ENCODE data around the gene UTS2R.
"Not testable (repeated sequence)": the region's sequence is repeated elsewhere in the genome, so short reads cannot be mapped to it uniquely, and the experiment has no call there.

UTS2R gene

DNA sequence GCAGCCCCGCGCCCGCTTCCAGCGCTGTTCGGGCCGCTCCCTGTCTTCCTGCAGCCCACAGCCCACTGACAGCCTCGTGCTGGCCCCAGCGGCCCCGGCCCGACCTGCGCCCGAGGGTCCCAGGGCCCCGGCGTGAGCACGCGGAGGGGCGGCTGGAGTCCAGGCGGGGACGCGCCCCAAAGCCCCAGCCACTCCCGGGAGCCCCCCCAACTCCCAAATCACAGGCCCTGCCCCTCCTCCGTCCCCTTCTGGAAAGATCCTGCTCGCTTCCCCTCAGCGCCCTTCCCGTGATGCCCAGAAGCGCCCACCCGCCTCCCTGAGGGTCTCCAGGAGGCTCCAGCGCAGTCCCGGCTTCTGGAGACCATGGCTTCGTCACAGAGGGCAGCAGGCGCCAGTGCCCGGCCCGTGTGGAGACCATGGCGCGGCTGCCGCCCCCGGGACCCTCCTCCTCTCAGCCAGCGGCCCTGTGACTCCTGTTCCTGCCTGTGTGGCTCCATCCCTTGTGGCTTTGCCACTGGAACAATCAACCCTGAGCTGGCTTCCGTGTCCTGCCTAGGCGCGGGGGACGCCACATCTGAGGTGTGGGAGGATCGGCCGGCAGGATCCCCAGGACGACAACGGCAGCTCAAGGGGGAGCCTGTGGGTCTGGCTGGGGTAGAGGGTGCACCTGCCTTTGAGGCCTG is 3.9 kb downstream of the UTS2R start:
- DNase-seq (ENCODE audit: low spot score), result no peak

GRCh38 chr17:82376042-82376730 is 4.6 kb downstream of the UTS2R start:
- DNase-seq (ENCODE audit: low spot score), result no peak

DNA sequence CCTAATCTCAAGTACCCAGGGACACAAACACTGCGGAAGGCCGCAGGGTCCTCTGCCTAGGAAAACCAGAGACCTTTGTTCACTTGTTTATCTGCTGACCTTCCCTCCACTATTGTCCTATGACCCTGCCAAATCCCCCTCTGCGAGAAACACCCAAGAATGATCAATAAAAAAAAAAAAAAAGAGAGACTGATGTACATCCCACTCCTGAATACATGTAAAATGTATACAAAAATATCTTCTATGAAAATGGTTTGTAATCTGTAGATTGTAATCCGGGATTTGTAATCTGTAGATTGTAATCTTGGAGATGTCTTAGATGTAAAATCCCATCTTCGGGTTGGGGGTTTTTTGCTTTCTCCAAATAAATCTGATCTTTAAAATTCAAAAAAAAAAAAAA is 5.7 kb downstream of the UTS2R start:
- DNase-seq (ENCODE audit: low spot score), result not testable (repeated sequence)

DNA sequence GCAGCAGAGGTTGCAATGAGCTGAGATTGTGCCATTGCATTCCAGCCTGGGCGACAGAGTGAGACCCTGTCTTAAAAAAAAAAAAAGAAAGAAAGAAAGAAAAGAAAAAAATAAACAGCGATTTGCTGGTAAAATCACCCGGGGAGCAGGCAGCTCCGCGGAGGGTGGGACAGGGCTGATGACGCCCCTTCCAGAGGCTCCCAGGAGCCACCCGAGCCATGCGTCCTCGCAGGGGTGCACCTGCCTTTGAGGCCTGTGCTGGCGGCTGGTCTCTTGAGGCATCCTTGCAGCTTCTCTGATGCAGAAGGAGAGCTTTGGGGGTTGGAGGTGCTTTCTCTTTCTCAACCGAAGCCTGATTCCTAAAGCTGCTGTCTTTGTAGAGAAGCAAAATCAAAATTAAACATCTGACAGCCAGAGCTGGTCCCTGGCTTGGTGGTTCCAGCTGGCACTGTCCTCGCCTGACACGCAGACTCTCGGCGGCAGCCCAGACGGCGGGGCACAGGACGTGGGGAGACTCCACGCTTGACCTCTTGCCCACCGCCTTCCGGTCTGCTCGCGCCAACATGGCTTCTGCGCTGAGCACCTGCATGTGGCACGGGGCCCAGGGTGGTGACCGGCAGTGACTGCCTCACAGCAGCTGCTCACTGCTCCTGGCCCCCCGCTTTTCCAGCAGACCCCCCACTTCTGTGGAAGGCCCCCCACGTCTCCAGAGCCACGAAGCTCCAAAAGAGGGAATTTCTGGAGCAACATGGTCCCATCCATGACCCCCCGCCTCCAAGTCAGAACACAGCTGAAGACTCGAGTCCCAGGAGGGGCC is 6.6 kb downstream of the UTS2R start:
- no peak for DNase-seq (ENCODE audit: low spot score)

- no peak for DNase-seq (ENCODE audit: low spot score)
Observed at GRCh38 chr17:82378741-82379021, 7.1 kb downstream of the UTS2R start.

- DNase-seq (ENCODE audit: low spot score), result no peak
Observed at GRCh38 chr17:82380860-82381702, 9.5 kb downstream of the UTS2R start.

- DNase-seq (ENCODE audit: low spot score), result not testable (repeated sequence)
Observed at GRCh38 chr17:82381703-82382009, 10.1 kb downstream of the UTS2R start.

DNA sequence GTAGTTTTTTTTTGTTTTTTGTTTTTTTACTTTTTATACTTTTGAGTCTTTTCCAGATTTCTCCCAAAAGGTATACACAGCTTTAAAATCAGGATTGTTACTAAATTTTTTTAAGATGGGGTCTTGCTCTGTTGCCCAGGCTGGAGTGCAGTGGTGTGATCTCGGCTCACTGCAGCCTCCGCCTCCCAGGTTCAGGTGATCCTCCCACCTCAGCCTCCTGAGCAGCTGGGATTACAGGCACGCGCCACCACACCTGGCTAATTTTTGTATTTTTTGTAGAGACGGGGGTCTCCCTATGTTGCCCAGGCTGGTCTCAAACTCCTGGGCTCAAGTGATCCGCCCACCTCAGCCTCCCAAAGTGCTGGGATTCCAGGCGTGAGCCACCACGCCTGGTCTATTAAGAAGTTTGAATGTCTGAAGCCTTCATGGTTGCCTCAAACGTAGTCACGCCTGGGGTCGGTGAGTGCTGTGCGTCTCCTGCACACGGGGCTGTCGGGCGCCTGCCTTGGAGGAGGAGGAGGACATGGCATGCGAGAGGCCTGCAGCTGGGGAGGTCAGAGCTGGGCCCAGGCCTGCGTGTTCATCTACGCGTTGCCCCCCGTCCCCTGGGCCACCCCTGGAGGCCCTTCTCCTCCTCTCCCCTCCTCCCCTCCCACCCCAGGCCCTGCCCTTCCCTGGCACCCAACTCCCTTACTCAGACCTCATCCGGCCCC is 10.8 kb downstream of the UTS2R start:
- DNase-seq (ENCODE audit: low spot score), result not testable (repeated sequence)

DNA sequence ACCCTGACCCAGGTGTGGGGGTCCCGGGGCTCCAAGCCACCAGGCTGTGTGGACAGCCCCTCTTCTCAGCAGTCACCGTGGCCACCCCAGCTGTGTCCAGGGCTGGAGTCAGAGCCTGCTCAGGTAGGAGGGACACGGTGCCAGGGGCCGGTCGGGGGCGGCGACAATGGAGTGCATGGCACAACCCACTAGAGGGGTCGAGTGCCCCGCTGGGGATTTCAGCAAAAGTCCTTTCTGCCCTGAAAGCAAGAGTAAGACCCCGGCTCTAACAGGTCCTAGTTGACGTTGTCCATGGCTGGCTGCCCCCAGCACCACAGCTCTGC is 11.3 kb downstream of the UTS2R start:
- no peak for DNase-seq (ENCODE audit: low spot score)

- DNase-seq (ENCODE audit: low spot score), result no peak
Observed at GRCh38 chr17:82383411-82383810, 11.8 kb downstream of the UTS2R start.

GRCh38 chr17:82384051-82384729 is 12.6 kb downstream of the UTS2R start:
- no peak for DNase-seq (ENCODE audit: low spot score)

GRCh38 chr17:82384730-82385481 is 13.3 kb downstream of the UTS2R start:
- no peak for DNase-seq (ENCODE audit: low spot score)

DNA sequence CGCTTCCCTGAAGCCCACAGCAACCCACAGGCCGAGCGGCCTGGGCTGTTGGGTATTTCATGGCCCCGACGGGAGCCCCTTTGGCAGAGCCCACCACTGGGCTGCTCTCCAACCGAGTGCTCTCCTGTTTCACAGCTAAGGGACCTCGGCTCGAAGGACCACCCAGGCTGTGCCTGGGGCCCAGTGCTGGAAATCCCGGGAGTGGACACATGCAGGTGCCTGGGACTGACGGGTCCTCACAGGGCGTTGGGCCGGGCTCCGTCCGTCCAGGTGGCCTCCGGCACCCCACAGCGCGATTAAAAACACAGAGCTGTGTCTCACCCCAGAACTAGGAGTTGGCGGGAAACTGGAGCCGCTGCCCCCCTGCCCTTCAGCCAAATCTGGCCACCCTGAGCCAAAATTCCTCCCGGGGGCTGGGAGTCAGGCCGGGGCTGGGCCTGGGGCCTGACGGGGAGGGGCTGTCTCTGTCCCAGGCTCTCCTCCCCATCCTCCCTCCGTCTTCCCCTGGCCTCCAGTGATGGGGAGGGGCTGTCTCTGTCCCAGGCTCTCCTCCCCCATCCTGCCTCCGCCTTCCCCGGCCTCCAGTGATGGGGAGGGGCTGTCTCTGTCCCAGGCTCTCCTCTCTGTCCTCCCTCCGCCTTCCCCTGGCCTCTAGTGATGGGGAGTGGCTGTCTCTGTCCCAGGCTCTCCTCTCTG is 14.1 kb downstream of the UTS2R start:
- no peak for DNase-seq (ENCODE audit: low spot score)

DNA sequence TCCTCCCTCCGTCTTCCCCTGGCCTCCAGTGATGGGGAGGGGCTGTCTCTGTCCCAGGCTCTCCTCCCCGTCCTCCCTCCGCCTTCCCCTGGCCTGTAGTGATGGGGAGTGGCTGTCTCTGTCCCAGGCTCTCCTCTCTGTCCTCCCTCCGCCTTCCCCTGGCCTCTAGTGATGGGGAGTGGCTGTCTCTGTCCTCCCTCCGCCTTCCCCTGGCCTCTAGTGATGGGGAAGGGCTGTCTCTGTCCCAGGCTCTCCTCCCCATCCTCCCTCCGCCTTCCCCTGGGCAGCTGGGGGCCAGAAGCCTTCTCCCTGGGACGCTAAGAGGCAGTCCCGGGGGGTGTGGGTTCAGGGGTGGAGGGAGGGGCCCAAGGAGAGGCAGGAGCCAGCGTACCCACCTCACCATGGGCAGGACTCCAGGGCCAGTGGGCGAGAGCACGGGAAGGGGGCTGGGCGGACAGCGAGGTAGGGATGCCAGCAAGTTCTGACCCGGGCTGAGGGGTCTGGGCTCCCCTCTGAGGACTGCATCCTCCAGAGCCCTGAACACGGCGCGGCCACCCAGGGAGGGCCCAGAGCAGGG is 14.8 kb downstream of the UTS2R start:
- no peak for DNase-seq (ENCODE audit: low spot score)

DNA sequence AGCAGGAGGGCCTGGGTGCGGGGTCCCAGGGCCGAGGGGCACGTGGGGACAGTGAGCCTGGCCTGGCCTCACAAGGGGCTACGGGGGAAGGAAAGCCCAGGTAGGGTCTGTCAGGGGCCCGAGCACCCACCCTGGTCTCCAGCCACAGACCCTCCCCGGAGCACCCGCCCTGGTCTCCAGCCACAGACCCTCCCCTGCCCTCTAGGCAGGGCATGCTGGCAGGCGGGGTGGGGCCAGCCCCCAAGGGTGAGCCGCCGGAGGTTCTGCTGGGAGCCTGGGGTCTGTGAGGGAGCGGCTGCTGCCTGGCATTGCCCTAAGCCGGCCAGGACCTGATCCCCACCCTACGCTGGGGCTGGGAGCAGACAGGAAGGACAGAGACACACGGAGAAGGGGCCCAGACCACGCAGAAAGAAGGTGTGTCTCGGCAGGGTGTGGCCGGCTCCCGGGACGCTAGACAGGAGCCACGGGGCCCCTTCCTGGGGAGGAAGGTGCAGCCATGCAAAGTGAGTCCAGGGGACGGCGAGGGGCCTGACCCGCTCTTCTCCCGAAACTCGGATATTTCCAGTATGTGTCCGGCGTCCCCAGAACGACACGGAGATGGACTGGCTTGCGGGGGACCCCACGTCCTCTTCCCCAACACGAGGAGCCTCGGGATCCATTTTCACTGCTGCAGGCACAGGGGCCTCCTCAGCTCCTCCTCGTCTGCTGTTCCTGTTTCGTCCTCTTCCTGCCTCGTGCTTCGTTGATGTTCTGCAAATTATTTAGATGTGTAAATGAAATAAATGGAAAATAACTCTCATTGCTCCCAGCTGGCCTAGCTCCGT is 15.5 kb downstream of the UTS2R start:
- DNase-seq (ENCODE audit: low spot score), result no peak

- no peak for DNase-seq (ENCODE audit: low spot score)
Observed at GRCh38 chr17:82387705-82388106, 16.1 kb downstream of the UTS2R start.

- no peak for DNase-seq (ENCODE audit: low spot score)
Observed at GRCh38 chr17:82388223-82388921, 16.8 kb downstream of the UTS2R start.

DNA sequence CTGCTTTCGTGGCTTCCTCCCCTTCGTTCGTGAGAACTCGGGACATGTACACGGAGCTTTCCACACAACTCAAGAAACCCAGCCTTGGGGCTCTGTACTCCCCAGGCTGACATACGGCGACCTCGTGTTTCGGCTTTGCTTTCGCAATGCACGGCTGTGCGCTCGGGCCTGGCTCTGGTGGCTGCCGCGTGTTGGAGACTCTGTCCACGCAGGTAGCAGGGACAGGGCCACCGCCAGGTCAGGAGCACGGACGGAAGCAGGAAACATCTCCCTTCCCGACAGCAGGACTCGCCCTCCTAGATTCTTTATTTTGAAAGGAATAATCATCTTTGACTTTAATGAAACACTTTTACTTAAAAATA is 17.3 kb downstream of the UTS2R start:
- no peak for DNase-seq (ENCODE audit: low spot score)

All from D341Med (cell line).